Endothelial cell of umbilical vein (primary cell): ENCODE data around the gene LNX2.

Experiments
- CTCF ChIP-seq, 2 donors: IDR thresholded peaks; 1 replicate in 1 of 2; 2 replicates in 1 of 2; pipeline ENCODE4 v1.5.1; 2011; ENCODE audit warnings: low read length in 2 of 2, mild to moderate bottlenecking in 2 of 2, moderate library complexity in 2 of 2, control low read depth in 1 of 2, inconsistent platforms in 1 of 2, low read depth in 1 of 2; ENCODE audit not compliant: insufficient read depth in 1 of 2; ENCODE audit errors: extremely low read depth in 1 of 2
- EZH2 ChIP-seq: IDR thresholded peaks from 2 replicates; pipeline ENCODE4 v1.6.1; 2012; ENCODE audit warnings: borderline replicate concordance, low read depth, mild to moderate bottlenecking, moderate library complexity, low read length, inconsistent platforms; ENCODE audit not compliant: severe bottlenecking
- JUN ChIP-seq: IDR thresholded peaks from 2 replicates; pipeline ENCODE4 v1.6.1; 2011; ENCODE audit warnings: borderline replicate concordance, low read depth; ENCODE audit not compliant: insufficient read length, insufficient read depth
- POLR2A ChIP-seq: IDR thresholded peaks from 2 replicates; pipeline ENCODE4 v1.6.1; 2012; ENCODE audit warnings: low read depth, mild to moderate bottlenecking, control low read depth, low read length
- POLR2AphosphoS5 ChIP-seq: IDR thresholded peaks from 2 replicates; pipeline ENCODE4 v1.6.1; 2012; ENCODE audit warnings: low read depth, mild to moderate bottlenecking, control low read depth, low read length, moderate library complexity; ENCODE audit not compliant: insufficient read depth
- TF ChIP-seq, protein P1 (sequence below): IDR thresholded peaks from 2 replicates; pipeline ENCODE4 v1.6.1; 2011; ENCODE audit not compliant: insufficient read depth, insufficient read length

GRCh38 chr13:27595055-27595811 is 25.1 kb downstream of the LNX2 start:
- TF ChIP-seq CTCF (IDR thresholded peaks at IDR 0.05; ENCODE audit: extremely low read depth in 1 of 2, insufficient read depth in 1 of 2, low read depth in 1 of 2, low read length in 2 of 2) = no peak
- TF ChIP-seq POLR2AphosphoS5 = no peak
- no peak for TF ChIP-seq POLR2A
- TF ChIP-seq EZH2 = no peak
- no peak for TF ChIP-seq JUN
- TF ChIP-seq, protein P1, sequence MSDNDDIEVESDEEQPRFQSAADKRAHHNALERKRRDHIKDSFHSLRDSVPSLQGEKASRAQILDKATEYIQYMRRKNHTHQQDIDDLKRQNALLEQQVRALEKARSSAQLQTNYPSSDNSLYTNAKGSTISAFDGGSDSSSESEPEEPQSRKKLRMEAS = no peak
